Anterior cingulate cortex (tissue), 58 donors: ENCODE data around the gene EHD3.
A peak's percentile ranks its signal among the peaks of the same experiment; 100 is the strongest.

Experiments used
- DNase-seq, 58 donors: peaks; one replicate each; lab custom pipeline; 2025; lab: John Stamatoyannopoulos, UW

Gene EHD3

GRCh38 chr2:31234683-31235503 lies 941 bp downstream of the EHD3 start:
- DNase-seq, result no peak

- DNase-seq, result peak in 1 of 58 donors; percentile 34
These were observed 1.6 kb downstream of the EHD3 start for GRCh38 chr2:31235504-31235902.

- no peak for DNase-seq
These were observed 2.7 kb downstream of the EHD3 start for GRCh38 chr2:31236433-31237205.

DNA sequence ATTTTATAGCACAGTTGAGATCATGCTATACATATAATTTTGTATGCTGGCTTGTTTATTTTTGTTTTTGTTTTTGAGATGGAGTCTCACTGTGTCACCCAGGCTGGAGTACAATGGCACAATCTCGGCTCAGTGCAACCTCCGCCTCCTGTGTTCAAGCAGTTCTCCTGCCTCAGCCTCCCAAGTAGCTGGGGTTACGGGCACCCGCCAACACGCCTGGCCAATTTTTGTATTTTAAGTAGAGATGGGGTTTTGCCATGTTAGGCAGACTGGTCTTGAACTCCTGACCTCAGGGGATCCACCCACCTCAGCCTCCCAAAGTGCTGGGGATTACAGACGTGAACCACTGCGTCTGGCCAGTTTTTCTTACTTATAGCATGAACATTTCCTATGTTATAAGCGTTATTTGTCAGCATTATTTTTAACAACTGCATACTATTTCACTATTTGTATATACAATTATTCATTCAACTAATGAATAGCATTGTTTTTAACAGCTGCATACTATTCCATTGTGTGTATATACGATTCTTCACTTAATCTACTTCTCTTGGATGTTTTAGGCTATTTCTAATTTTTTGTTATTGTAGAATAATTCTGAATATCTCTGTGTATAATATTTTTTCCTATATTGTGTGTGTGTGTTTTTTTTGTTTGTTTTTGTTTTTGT lies 3.5 kb downstream of the EHD3 start:
- no peak for DNase-seq

- peak in 36 of 58 donors; percentile 18 to 80 (median 49) for DNase-seq
These were observed 4.4 kb downstream of the EHD3 start for GRCh38 chr2:31238126-31238905.

- DNase-seq, result no peak
These were observed 5.1 kb downstream of the EHD3 start for GRCh38 chr2:31238906-31239592.

GRCh38 chr2:31239593-31240177 lies 5.7 kb downstream of the EHD3 start:
- peak in 31 of 58 donors; percentile 19 to 76 (median 40) for DNase-seq

GRCh38 chr2:31240381-31241365 lies 6.7 kb downstream of the EHD3 start:
- peak in 1 of 58 donors; percentile 15 for DNase-seq

DNA sequence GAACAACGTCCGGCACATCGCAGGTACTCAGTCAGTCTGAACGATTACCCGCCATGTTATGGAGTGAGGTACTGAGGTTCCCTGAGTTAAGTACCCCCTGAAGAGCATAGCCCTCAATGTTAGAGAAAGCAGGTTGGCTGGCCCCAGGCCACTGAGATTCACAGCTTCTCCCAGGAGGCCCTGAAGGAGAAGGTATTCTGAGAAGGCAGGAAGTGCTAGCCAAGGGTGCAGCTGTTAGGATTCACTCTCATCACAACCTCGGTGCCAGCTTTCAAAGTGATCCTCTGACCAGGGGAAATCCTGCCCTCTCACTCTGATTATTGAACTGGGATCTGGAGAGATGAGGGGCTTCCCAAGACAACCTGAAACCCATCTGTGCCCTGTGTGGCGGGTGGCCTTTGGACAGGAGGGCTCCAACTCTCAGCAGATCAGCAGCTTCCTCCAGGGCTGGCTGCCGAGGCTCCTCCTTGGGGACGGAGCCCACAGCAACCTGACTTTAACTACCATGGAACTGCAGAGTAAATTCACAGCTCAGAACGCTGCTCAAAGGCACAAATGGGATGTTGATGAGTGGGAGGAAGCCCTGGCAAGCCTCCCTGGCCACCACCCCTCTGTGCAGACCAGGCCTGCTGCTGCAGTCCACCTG lies 7.8 kb downstream of the EHD3 start:
- peak in 5 of 58 donors; percentile 15 to 41 (median 40) for DNase-seq

DNA sequence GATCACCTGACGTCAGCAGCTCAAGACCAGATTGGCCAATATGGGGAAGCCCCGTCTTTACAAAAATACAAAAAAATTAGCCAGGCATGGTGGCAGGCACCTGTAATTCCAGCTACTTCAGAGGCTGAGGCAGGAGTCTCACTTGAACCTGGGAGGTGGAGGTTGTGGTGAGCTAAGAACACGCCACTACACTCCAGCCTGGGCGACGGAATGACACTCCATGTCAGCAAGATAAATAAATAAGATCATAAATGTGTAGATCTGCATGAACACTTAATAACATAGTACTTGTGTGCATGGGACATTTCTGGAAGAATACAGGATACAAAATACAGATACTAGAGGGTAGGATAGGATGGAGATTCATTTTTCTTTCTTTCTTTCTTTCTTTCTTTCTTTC lies 9.1 kb downstream of the EHD3 start:
- DNase-seq, result no peak

DNA sequence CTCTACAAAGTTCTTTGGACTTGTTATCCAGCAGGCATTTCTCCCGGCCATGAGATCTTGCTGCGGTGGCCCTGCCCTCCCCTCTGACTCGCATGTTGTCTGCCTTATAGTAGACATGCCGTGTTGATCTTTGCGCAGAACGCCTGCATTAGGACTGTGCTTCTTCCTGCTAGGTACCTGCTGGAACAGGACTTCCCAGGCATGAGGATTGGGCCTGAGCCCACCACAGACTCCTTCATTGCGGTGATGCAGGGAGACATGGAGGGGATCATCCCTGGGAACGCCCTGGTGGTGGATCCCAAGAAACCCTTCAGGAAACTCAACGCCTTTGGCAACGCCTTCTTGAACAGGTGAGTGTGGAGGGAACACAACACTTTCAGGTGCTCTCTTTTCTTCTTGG lies 10.1 kb downstream of the EHD3 start:
- no peak for DNase-seq

- no peak for DNase-seq
These were observed 12.4 kb downstream of the EHD3 start for GRCh38 chr2:31246184-31246852.

DNA sequence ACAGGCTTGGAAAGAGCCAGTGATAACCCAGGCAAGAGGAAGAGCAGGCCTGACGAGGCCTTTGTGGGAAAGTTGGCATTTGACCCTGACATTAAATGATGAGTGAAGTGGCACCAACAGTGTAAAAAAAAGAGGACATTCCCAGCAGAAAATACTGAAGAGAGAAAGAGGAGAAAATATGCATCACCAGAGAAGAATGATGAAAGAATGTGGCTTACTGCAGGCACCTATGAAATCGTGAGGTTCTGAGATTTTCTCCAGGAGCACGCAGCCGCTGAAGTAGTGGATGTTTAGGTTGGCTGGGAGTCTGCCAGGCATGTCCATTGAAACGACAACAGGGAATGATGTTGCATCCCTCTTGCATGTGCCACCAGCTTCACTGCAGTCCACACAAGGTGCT lies 13.8 kb downstream of the EHD3 start:
- DNase-seq, result no peak

DNA sequence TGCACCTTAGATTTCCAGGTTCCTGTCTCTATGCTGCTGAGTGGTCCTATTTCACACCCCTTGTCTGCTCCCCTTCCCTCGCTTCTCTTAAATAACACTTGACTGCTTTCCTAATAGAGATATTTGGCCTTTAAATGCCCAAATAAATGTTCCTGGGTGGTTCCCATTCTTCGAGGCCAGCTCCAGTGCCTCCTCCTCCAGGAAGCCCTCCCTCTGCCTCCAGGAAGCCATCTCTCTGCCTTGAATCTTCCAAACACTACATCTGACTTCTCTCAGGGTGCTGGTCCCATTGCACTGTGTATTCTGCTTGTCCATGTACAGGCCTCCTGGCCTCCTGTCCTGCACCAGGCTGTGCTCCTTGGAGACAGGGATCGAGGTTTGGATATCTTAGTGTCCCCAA lies 14.2 kb downstream of the EHD3 start:
- DNase-seq, result no peak

DNA sequence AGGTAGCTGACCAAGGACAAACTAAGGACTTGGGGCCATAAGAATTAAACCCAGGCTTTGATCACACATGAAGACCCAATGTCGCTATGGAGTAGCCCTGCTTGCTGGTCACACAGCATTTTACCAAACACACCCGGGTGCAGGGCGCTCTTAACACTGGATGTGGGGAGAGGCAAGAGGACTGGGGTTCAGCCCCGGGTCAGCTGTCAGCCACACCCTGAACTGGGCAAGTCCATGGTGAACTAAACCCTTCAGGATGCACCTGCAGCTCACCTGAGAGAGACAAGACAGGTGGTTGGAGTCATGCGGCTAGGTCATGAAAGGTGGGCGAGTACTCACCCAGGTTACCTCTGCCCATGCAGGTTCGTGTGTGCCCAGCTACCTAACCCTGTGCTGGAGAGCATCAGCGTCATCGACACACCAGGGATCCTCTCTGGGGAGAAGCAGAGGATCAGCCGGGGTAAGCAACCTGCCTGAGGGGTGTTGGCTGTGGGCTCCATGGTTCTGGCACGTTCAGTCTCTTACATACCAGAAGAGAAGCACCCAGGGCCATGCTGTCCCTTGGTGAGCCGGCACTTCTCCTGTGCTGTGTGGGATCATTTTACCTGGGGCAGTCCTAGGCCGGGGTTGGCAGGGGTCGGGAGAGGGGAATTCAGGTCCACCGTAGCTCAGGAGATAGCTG lies 15.2 kb downstream of the EHD3 start:
- DNase-seq, result no peak

DNA sequence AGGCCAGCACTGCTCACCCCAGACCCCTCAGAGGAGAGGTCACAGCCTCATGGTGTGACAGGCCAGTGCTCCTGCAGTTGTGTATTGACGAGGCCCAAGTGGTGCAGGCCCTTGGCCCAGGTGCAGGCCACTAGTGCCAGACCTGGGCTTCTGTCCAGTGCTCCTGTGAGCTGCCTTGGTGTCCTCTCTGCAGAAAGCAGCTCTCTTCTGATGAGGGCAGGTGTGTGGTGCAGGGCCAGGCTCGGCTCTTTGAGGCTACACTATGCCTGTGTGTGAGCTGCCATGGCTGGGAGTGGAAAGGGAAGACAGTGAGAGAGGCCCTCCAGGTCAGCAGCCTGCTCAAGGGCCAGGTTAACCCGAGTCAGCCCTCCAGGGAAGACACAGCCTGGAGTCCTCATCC lies 17.1 kb downstream of the EHD3 start:
- no peak for DNase-seq
